Thyroid gland (tissue), 4 donors: ENCODE data around the gene CSNK1E.

Source experiments
- CTCF ChIP-seq, 6 experiments: fragments of 200-600 bp in 3 of 6; fragments of 450-650 bp in 3 of 6; sonication (generic) in 3 of 6; IDR thresholded peaks; one replicate each; pipeline ENCODE4 v1.5.1; 2016 to 2019; ENCODE audit warnings: antibody characterized with exemption in 6 of 6, mild to moderate bottlenecking in 2 of 6, inconsistent platforms in 1 of 6, moderate library complexity in 1 of 6
- POLR2A ChIP-seq, 2 donors: fragments of 450-650 bp; IDR thresholded peaks; one replicate each; pipeline ENCODE4 v1.6.1; 2017; ENCODE audit warnings: antibody characterized with exemption in 2 of 2, mild to moderate bottlenecking in 2 of 2, moderate library complexity in 1 of 2

GRCh38 chr22:38355275-38355674 lies 38.0 kb upstream of the CSNK1E start:
- TF ChIP-seq CTCF (IDR thresholded peaks at IDR 0.05) (no peak), POLR2A (IDR thresholded peaks at IDR 0.05) (no peak)
